Thoracic aorta (tissue), 2 donors: ENCODE data around the gene GPHN. TPM values are rescaled to one million over a fixed set of nuclear protein-coding genes. Genes with fewer than 3 reads are reported as not detected.

Experiments
- ATAC-seq: fragments of 150-250 bp; one replicate; pipeline ENCODE4 v1.8.0; 2017; ENCODE audit warnings: low read depth; ENCODE audit not compliant: insufficient number of reproducible peaks, low FRiP score
- DNase-seq: peaks from one replicate; pipeline ENCODE4 v3.0.0-alpha.2; 2020; ENCODE audit warnings: low spot score
- H3K27ac ChIP-seq, 2 donors: fragments of 200-600 bp; sonication (generic); 1 replicate in 1 of 2; 2 replicates in 1 of 2; pipeline ENCODE4 v1.5.1; 2016; ENCODE audit warnings: mild to moderate bottlenecking in 2 of 2, moderate library complexity in 2 of 2
- H3K27me3 ChIP-seq: fragments of 200-600 bp; sonication (generic); replicated peaks from 2 replicates; pipeline ENCODE4 v1.6.0; 2016; ENCODE audit warnings: mild to moderate bottlenecking; ENCODE audit not compliant: insufficient read depth
- H3K36me3 ChIP-seq: fragments of 200-600 bp; sonication (generic); one replicate; pipeline ENCODE4 v1.5.1; 2016
- H3K4me1 ChIP-seq, 2 donors: fragments of 200-600 bp; sonication (generic); 1 replicate in 1 of 2; 2 replicates in 1 of 2; pipeline versions ENCODE4 v1.5.1 to v1.6.0; 2016; ENCODE audit warnings: low read depth in 2 of 2, mild to moderate bottlenecking in 1 of 2; ENCODE audit not compliant: control insufficient read depth in 1 of 2
- H3K4me3 ChIP-seq: fragments of 200-600 bp; sonication (generic); 2 replicates; pipeline ENCODE4 v1.5.1; 2016; ENCODE audit warnings: mild to moderate bottlenecking
- H3K9me3 ChIP-seq: fragments of 200-600 bp; sonication (generic); 2 replicates; pipeline ENCODE4 v1.5.1; 2016
- total RNA-seq, 2 donors: library from RNA; depleted of rRNA; stranded (reverse); fragments of >200 nt; gene quantifications; one replicate each; pipeline versions ENCODE4 v1.1.0 to v1.2.3, GENCODE V29; 2016
- TF ChIP-seq, protein P1 (sequence below): fragments of 200-600 bp; sonication (generic); IDR thresholded peaks from one replicate; pipeline ENCODE4 v1.5.1; 2019; ENCODE audit warnings: antibody characterized with exemption

The GPHN gene
- total RNA-seq, 2 donors from 2014 or later, result 14.0 to 14.2 TPM

DNA sequence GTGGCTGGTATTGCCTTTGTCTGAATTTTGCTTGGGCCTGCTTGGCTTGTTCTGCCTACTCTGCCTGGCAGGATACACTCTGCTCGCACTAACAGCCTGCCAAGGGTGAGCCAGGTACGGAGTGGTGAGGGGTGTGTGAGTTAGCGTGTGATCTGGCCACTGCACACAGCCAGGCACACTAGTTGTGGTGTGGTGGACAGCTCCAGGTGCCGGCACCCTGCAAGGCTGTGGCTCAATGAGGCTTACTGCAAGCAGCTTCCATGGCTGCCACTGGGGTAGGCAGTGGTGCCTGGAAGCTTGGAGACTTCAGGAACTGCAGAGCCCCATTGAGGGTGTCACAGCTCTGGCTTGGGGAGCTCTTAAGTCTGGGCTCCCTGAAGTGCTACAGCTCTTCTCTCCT, 87.4 kb downstream of the GPHN start:
- TF ChIP-seq, protein P1, sequence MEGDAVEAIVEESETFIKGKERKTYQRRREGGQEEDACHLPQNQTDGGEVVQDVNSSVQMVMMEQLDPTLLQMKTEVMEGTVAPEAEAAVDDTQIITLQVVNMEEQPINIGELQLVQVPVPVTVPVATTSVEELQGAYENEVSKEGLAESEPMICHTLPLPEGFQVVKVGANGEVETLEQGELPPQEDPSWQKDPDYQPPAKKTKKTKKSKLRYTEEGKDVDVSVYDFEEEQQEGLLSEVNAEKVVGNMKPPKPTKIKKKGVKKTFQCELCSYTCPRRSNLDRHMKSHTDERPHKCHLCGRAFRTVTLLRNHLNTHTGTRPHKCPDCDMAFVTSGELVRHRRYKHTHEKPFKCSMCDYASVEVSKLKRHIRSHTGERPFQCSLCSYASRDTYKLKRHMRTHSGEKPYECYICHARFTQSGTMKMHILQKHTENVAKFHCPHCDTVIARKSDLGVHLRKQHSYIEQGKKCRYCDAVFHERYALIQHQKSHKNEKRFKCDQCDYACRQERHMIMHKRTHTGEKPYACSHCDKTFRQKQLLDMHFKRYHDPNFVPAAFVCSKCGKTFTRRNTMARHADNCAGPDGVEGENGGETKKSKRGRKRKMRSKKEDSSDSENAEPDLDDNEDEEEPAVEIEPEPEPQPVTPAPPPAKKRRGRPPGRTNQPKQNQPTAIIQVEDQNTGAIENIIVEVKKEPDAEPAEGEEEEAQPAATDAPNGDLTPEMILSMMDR, result no peak
- Histone ChIP-seq H3K9me3 (peaks cover 9% of the 10 kb centered on the region), H3K27ac (no peak overlapping the region), H3K4me3 (no peak overlapping the region), H3K36me3 (no peaks in the 10 kb centered on the region), H3K27me3 (no peaks in the 10 kb centered on the region), H3K4me1 (no peaks in the 10 kb centered on the region)
- DNase-seq, result no peak
- ATAC-seq, result no peak

GRCh38 chr14:66596241-66596985, 88.5 kb downstream of the GPHN start:
- Histone ChIP-seq H3K36me3 (no peaks in the 10 kb centered on the region), H3K27ac (no peak overlapping the region), H3K4me3 (no peak overlapping the region), H3K27me3 (no peaks in the 10 kb centered on the region), H3K4me1 (no peaks in the 10 kb centered on the region), H3K9me3 (peaks cover 11% of the 10 kb centered on the region)
- no peak for DNase-seq
- no peak for ATAC-seq
- TF ChIP-seq, protein P1, result no peak

GRCh38 chr14:66600416-66600815, 92.5 kb downstream of the GPHN start:
- H3K27me3 ChIP-seq, result no peaks in the 10 kb centered on the region
- no peaks in the 10 kb centered on the region for H3K36me3 ChIP-seq
- H3K4me1 ChIP-seq, result peaks cover 0 to 2% of the 10 kb centered on the region in 2 donors
- ATAC-seq (no peak), DNase-seq (no peak)
- H3K4me3 ChIP-seq, result no peak overlapping the region
- H3K27ac ChIP-seq, result no peak overlapping the region
- H3K9me3 ChIP-seq, result peaks cover 6% of the 10 kb centered on the region
- TF ChIP-seq, protein P1, result no peak

DNA sequence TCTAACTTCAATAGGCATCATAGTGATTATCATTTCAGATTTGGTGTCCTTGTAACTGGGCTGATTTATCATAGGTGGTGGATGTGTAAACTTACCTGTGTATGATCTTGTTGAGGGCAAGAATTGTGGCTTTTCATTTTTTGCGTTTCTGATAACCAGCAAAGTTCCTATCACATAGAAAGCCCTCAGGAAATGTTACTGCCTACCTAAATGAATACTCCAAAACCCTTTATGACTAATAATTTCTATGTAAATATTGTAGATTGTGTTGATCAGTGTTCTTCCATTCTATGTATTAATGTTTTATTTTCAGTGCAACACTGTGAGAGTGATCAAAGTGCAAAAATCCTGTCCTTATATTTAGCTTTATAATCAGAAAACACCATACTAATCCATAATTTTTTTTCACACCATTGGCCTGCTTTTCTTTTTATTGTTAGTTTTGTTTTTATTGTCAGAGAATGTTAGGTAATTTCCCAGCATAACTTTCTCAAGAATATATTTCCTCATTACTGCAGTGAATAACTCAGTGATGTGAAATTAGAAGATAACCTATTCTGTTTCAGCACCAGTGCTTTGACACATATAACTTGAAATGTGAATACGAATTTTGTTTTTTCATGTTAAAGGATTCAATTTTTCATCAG, 94.1 kb downstream of the GPHN start:
- DNase-seq, result no peak
- Histone ChIP-seq H3K4me3 (no peak overlapping the region), H3K27me3 (no peaks in the 10 kb centered on the region), H3K4me1 (peaks cover 0 to 2% of the 10 kb centered on the region in 2 donors), H3K9me3 (peaks cover 6% of the 10 kb centered on the region), H3K27ac (no peak overlapping the region), H3K36me3 (no peaks in the 10 kb centered on the region)
- no peak for ATAC-seq
- TF ChIP-seq, protein P1, result no peak

DNA sequence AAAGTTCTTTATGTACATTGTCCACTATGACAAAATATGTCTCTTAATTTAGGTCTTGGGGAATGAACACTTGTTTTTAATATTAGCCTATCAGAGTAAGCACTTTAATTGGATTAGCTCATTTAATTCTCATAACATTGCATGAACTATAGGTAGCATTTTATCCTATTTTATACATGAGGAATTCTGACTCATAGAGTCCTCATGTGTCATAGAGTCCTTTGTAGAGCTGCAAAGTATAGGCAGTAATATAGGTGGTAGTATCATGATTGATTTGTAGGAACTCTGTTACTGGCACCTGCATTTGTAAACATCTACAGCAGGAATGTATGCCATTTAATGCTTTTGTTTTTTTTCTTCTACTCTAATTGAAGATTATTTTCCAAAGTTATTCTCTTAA, 96.0 kb downstream of the GPHN start:
- H3K36me3 ChIP-seq, result no peaks in the 10 kb centered on the region
- TF ChIP-seq, protein P1, result no peak
- H3K27me3 ChIP-seq, result no peaks in the 10 kb centered on the region
- H3K9me3 ChIP-seq, result peaks cover 6% of the 10 kb centered on the region
- ATAC-seq (no peak), DNase-seq (no peak)
- no peak overlapping the region for H3K4me3 ChIP-seq
- H3K4me1 ChIP-seq, result peaks cover 0 to 2% of the 10 kb centered on the region in 2 donors
- no peak overlapping the region for H3K27ac ChIP-seq
